SK-N-DZ (cell line): Measurements from ENCODE around the gene ADARB2.

Experiments
- DNase-seq: peaks from one replicate; pipeline ENCODE4 v3.0.0-alpha.2; 2015; ENCODE audit warnings: low spot score

Gene ADARB2

DNA sequence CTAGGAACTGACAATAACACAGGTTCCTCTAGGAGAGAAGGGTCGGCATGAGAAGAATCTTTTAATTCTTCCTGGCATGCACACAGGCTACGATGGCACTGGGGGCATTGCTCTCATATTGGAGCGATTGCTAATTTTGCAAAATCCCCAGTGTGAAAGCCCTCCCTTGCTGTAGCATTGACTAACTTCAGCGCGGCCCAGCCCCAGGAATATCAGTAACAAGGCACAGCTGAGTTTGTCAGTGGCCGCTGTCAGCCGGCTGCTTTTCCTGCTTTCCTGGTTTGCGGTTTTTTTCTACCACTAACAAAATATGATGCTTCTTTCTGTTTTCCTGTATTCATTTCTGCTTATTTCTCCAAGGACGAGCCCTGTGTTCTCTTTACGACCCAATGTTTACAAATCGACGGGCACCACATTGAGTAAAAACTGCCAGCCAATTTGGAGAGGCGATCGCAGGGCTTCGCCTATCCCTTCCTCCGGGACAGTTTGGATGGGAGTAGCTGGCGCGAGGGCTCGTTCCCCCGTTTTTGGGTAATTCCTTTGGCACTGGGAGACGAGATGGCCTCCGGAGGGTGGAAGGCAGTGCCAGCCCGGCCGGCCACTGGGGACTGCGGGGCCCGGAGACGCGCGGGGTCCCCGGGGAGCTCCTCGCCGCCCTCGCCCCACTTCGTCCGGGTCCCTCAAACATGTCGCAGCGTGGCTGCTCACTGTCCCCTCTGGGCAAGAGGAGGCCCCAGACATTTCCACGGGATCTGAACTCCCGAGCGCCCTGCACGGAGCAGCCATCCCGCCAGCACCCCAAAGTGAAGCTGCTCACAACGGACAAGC is 967 bp downstream of the ADARB2 start:
- DNase-seq, result no peak

GRCh38 chr10:1735562-1735961 is 1.8 kb downstream of the ADARB2 start:
- DNase-seq, result no peak

- DNase-seq, result peak; percentile 20
Observed at GRCh38 chr10:1734288-1734687, 3.0 kb downstream of the ADARB2 start.

- DNase-seq, result no peak
Observed at GRCh38 chr10:1733720-1734119, 3.6 kb downstream of the ADARB2 start.

- DNase-seq, result no peak
Observed at GRCh38 chr10:1732564-1732996, 4.7 kb downstream of the ADARB2 start.

- no peak for DNase-seq
Observed at GRCh38 chr10:1731592-1731991, 5.7 kb downstream of the ADARB2 start.

GRCh38 chr10:1729751-1730150 is 7.6 kb downstream of the ADARB2 start:
- no peak for DNase-seq

- DNase-seq, result no peak
Observed at GRCh38 chr10:1726861-1727260, 10.5 kb downstream of the ADARB2 start.

- DNase-seq, result no peak
Observed at GRCh38 chr10:1724921-1725488, 12.3 kb downstream of the ADARB2 start.

DNA sequence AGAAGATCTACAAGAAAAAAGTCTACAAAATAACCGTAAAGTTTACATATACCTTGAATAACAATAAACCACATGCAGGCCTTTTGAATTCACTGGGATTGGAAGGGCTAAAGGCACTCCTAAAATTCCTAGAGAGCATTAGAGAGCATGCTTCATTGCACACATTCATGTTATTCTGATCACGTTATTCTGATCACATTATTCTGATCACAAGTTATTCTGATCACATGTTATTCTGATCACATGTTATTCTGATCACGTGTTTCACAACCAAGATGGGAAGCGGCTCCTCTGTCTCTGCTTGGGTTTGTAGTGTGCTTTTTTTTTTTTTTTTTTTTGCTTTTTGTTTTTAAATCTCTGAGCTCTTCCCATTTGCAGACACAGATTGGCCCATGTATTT is 20.5 kb downstream of the ADARB2 start:
- DNase-seq, result no peak

DNA sequence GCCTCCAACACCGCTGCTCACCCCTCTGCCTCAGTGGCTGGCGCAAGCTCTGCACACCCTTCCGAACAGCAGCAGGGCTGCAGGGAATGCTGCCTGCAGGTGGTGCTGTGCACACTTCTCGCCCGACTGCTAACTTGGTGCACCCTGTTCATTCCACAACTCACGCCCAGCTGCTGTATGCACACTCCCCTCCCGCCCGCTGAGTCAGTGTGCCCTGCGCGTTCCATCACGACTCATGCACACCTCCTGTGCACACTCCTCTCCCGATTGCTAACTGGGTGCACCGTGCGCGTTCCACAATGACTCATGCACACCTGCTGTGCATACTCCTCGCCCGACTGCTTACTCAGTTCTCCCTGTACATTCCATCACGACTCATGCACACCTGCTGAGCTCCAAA is 21.5 kb downstream of the ADARB2 start:
- no peak for DNase-seq

DNA sequence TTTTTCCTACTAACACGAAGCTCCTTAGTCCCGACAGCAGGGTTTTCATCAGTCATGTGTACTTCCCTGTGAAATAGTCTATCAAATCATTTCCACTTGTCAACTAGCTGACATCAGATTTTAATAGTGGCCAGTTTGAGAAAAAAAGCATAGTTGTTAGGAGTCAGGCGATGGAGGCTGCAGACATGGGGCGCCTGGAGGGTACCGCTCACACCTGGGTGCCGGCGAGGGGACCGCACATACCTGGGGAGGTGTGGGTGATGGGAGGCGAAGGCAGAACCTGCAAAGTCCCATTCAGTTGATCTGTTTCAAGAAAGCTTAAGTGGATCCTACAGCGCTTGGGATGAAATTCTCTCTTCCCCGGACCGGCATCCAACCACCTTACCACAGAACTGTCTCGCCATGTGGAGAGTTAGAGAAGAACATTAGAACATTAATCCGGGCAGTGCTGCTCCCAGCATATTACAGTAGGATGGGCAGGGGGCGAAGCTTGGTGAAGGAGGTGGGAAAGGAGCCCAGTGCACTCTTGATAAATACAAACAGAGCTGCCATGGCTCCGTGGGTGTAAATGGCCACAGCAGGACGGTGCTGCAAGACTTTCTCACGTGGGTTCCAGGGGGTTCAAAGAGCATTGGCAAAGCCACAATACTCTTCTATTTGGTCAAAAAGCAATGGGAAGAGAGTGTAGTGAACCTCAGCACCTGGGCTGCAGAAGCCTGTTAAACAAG is 24.2 kb downstream of the ADARB2 start:
- no peak for DNase-seq

- no peak for DNase-seq
Observed at GRCh38 chr10:1712314-1712713, 25.0 kb downstream of the ADARB2 start.

- no peak for DNase-seq
Observed at GRCh38 chr10:1709161-1709560, 28.2 kb downstream of the ADARB2 start.

- DNase-seq, result no peak
Observed at GRCh38 chr10:1708746-1709145, 28.6 kb downstream of the ADARB2 start.

DNA sequence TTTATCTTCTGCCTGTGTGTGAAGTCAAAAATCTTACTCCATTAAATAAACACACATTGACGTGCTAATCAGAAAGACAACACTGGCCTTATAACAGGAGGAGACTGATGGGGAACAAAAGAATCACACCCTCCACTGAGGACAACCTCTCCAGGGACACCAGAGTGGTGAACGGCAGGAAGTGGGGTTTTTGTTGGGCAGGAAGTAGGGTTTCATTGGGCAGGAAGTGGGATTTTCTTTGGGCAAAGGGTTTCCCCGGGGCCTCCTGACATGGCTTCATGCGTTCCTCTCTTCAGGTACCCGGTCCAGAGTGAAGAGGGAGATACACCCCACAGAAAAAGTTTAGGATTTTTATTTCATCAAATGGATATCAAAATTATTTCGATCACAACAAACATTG is 30.6 kb downstream of the ADARB2 start:
- DNase-seq, result no peak

DNA sequence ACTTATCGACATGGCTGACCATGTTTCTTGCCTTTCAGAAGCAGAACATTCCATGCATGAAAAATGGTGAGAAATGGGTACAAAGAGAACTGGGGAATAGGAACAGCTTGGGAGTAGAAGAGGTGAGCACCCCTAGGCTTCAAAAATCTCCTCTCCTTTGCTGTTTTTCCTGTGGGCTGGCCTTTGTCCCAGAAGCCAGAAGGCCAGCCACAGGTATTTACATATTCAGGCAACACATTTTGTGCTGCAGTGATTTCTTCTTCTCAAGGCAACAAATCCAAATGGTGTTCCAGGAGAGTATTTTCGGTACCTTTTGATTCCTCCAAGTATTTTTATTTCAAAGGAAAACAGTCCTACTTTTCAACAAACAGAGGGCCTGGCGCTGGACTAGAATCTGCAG is 31.1 kb downstream of the ADARB2 start:
- no peak for DNase-seq

GRCh38 chr10:1698185-1698584 is 39.1 kb downstream of the ADARB2 start:
- DNase-seq, result no peak

DNA sequence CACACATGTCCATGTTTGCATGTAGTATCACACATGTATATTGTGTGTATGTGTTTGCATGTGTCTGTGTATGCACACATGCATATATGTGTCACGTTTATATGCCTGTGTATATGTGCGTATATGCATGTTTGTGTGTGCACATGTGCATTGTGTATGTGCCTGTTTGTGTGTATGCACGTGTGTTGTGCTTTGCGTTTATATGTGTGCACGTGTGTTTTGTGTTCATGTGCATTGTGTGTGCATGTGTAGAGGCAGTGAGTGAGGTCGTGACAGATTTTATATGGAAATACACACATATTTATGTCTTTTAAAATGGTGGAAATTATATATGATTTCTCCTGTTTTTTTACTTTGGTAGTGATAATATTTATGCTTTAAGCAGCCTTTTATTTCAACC is 41.2 kb downstream of the ADARB2 start:
- DNase-seq, result no peak

DNA sequence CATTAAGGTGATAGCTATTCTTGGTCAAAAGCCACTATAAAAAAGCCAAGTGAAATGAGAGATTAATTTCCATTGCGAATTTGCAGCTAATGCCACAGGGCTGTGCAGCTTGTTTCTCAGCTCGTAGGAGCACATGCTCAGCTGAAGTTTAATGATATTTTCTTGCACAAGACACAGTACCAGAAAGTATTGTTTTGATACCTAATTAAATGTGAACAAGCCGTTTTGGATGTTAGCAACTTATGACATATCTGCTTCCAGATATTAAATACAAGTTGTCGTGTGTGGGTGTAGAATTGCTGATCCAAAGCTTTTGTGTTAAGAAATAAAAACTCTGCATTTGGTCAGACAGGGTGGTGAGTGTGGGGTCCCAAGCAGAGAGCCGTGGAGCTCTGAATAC is 47.2 kb downstream of the ADARB2 start:
- DNase-seq, result no peak

DNA sequence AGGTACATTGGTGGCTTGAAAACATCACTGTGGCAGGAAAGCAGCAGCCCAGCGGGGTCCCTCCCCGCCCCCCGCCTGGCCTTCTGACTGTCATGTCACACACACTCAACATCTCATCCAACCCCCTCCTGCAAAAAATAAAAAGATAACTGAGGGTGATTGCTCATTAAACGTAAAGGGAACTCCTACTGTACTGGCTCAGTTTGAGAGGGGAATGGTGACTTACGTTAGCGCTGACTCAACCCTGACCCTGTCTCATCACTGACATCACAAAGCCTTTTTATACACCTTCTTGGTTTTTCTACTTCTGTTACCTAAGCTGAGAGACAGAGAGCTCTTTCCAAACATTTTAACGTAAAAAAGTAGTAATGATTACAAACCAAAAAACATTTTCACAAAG is 48.8 kb downstream of the ADARB2 start:
- no peak for DNase-seq

DNA sequence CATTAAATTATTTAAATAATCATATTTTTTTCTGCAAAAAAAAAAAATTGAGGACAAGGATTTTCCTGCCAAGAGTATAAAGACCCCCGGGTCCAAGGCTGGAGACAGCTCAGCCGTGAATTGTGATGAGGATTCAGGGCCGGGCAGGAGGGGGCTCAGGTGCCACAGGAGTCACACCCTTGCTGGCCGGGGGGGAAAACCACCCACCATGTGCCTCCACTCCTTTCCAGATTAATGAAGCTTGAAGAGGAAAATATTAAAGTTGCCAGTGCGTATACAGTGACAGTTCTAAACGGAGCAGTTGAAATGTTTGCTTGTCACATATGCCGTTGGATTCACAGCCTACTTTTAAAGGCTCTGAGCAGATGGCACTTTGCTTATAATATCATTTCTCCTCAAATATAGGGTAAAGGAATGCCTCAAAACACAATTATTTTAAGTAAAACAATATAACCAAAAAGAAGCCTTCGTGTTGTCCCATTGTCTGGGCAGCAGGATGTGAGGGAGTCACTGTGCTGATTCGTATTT is 49.6 kb downstream of the ADARB2 start:
- DNase-seq, result no peak

DNA sequence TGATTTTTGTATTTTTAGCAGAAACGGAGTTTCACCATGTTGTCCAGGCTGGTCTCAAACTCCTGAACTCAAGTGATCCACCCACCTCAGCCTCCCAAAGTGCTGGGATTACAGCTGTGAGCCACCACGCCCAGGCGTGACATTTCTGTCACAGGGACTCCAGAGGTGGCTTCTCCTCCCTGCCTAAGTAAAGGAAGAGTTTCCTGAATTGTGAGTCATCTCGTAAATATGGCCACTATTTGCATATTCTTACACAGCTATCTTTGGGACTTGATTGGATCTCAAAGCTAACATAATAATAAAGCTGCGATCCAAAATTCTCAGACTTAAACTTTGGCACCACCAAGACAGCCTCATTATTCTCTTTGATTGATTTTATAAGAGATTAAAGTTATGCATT is 50.1 kb downstream of the ADARB2 start:
- no peak for DNase-seq
